ENCODE results near the gene DSCAML1.

DSCAML1 gene

DNA sequence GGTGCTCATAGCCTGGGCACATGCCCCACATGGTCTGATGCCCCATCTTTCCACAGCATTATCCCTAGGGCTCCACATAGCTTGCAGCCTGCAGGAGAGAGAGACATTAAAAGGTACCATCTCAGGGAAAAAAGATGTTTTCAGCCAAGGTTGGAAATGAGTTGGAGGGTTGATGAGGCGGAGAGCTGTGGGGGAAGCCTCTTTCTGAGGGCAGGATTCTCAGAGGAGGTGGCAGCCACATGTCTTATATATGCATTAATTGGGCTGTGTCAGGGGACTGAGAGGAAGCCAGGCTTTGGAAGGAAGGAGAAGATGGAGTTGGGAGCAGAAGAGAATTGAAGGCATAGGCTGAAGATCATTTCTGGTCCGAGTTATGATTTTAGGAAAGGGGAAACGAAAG lies 411.5 kb downstream of the DSCAML1 start:
- no peak overlapping the region for H3K4me3 ChIP-seq (ENCODE audit: low read depth, low read length)
- TF ChIP-seq, protein P1, sequence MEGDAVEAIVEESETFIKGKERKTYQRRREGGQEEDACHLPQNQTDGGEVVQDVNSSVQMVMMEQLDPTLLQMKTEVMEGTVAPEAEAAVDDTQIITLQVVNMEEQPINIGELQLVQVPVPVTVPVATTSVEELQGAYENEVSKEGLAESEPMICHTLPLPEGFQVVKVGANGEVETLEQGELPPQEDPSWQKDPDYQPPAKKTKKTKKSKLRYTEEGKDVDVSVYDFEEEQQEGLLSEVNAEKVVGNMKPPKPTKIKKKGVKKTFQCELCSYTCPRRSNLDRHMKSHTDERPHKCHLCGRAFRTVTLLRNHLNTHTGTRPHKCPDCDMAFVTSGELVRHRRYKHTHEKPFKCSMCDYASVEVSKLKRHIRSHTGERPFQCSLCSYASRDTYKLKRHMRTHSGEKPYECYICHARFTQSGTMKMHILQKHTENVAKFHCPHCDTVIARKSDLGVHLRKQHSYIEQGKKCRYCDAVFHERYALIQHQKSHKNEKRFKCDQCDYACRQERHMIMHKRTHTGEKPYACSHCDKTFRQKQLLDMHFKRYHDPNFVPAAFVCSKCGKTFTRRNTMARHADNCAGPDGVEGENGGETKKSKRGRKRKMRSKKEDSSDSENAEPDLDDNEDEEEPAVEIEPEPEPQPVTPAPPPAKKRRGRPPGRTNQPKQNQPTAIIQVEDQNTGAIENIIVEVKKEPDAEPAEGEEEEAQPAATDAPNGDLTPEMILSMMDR (IDR thresholded peaks at IDR 0.05; ENCODE audit: control insufficient read depth, extremely low read depth, insufficient read depth): no peak
- no peak for DNase-seq (ENCODE audit: low read depth)

DNA sequence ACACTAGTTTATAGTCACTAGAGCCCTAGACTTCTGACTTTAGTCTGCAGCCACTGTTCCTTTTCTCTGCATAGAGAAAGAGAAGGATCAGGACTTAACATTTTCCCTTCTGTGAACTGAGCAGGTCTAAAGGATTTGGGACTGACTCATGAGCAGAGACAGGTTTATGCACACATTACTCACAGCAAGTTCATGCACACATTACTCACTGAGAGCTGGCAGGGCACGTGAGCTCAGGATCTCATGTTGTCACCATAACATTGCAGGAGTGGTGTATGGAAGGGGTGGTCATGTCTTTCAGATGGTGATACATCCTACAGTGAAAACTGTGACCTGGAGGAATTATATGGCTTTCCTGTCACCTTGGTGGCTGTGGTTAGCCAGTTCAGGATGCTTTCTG lies 413.0 kb downstream of the DSCAML1 start:
- TF ChIP-seq, protein P1 (IDR thresholded peaks at IDR 0.05; ENCODE audit: control insufficient read depth, extremely low read depth, insufficient read depth): no peak
- DNase-seq (ENCODE audit: low read depth): no peak
- no peak overlapping the region for H3K4me3 ChIP-seq (ENCODE audit: low read depth, low read length)

DNA sequence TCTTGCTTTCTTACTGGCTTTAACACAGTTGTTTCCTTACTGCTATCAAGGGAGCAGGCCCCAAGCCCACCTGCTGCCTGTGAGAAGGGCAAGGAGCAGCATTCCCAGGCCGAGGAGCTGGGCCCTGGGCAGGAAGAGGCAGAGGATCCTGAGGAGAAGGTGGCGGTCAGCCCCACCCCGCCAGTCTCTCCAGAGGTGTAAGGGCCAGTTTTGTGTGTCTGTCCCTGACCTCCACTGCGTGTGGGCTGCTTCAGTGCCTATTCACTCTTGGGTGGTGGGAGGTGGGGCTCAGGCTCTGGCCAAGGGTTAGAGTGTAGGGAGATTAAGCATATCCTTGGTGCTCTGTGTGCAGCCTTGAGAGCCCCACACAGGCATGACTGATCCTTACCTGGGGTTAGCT lies 414.3 kb downstream of the DSCAML1 start:
- DNase-seq (ENCODE audit: low read depth): no peak
- no peak overlapping the region for H3K4me3 ChIP-seq (ENCODE audit: low read depth, low read length)
- TF ChIP-seq, protein P1 (IDR thresholded peaks at IDR 0.05; ENCODE audit: control insufficient read depth, extremely low read depth, insufficient read depth): no peak

DNA sequence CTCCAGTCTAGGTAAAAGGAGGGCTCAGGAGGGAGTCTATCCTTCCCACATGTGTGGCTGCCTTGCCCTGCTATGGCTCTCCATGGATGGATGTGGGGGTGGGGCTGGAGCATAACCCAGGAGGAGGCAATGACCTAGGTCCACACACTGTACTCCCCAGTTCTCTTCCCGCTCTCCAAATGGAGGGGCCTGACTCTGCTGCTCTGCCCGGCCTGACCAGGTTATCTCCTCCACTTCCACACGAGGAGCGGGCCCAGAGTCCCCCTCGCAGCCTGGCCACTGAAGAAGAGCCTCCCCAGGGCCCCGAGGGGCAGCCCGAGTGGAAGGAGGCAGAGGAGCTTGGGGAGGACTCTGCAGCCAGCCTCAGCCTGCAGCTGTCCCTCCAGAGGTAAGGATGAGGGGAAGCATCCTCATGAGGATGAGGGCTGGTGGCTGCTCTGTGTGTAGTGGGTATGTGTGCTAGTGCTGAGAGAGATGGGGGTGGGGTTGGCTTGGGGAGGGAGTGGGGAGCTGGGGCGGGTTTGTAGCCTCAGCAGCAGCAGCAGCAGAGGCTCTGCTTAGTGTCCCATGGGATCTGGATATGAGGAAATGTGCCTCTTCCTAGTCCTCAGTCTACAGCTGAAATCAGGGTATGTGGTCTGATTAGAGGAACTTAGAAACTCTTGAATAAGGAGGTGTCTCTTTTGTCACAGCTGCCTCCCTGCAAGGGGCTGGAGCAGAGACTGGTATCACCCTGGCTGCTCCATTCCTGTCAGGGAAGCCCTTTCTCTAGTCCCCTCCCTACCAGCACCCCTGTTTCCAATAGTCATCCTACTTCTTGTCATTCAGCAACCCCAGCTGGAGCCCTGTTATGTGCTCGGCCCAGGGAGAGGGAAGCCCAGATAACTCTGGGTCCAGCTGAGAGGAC lies 415.3 kb downstream of the DSCAML1 start:
- no peak overlapping the region for H3K4me3 ChIP-seq (ENCODE audit: low read depth, low read length)
- no peak for DNase-seq (ENCODE audit: low read depth)
- TF ChIP-seq, protein P1 (IDR thresholded peaks at IDR 0.05; ENCODE audit: control insufficient read depth, extremely low read depth, insufficient read depth): no peak

DNA sequence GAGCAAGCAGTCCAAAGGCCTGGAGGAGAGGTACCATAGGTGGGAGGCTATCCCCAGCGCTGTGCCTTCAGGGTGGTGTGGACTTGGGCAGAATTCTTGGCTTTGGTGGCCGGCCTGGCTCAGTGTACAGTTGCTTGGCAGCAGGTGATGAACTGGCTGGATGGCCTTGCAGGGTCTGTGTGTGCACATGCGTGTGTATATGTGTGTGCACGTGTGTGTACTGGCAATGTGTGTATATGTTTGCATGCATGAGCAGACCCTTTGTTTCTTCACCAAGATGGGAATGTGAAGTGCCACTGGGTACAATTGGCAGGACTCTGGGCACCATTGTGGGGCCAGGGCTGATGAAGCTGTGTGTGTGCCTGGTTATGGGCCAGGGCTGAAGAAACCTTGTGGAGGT lies 416.3 kb downstream of the DSCAML1 start:
- TF ChIP-seq, protein P1 (IDR thresholded peaks at IDR 0.05; ENCODE audit: control insufficient read depth, extremely low read depth, insufficient read depth): no peak
- DNase-seq (ENCODE audit: low read depth): no peak
- H3K4me3 ChIP-seq (ENCODE audit: low read depth, low read length): no peak overlapping the region

DNA sequence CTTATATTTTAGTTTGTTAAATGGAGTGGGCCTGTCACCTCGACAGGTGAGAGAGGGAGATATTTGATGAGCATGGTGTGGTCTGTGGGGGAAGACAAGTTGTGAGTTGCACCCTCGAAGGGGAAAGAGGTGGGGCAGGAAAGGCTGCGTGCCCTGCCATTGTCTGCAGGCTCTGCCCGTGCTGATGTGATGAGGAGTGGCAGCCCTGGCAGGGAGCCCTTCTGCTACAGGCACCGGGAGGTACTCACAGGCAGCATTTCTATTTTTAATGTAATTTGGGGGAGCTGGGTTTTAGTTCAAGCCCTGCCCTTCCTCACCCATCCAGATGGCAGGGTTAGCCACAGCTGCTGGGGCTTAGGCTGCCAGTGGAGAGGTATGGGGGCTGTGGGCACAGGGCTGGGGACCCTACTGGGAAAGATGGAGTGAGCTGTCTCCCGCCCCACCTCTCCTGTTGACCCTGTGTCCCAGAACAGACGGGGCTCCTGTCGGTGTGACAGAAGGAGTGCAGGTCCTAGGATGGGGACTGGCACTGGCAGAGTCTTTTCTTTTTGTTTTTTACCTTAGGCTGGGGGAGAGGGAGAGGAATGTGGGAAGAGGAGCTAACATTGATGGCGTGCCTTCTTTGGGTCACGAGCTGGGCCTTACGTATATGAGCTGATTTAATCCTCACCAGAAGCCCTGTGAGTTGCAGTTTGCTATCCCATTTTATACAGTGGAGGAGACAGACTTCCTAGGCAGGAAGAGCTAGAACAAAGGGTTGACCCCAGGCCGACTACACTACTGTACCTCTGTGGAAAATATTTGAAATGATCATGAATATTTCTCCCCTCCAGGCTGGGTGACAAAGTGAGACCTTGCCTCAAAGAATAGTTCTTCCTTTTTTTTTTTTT lies 417.8 kb downstream of the DSCAML1 start:
- no peak overlapping the region for H3K4me3 ChIP-seq (ENCODE audit: low read depth, low read length)
- TF ChIP-seq, protein P1 (IDR thresholded peaks at IDR 0.05; ENCODE audit: control insufficient read depth, extremely low read depth, insufficient read depth): no peak
- no peak for DNase-seq (ENCODE audit: low read depth)
